ENCODE measurements around the gene TBC1D9. TPM values are rescaled to one million over a fixed set of nuclear protein-coding genes. Genes with fewer than 3 reads are reported as not detected.

Gene TBC1D9
- total and polyA plus RNA-seq, 9 donors = 13.2 to 28.8 (median 21.4) TPM

DNA sequence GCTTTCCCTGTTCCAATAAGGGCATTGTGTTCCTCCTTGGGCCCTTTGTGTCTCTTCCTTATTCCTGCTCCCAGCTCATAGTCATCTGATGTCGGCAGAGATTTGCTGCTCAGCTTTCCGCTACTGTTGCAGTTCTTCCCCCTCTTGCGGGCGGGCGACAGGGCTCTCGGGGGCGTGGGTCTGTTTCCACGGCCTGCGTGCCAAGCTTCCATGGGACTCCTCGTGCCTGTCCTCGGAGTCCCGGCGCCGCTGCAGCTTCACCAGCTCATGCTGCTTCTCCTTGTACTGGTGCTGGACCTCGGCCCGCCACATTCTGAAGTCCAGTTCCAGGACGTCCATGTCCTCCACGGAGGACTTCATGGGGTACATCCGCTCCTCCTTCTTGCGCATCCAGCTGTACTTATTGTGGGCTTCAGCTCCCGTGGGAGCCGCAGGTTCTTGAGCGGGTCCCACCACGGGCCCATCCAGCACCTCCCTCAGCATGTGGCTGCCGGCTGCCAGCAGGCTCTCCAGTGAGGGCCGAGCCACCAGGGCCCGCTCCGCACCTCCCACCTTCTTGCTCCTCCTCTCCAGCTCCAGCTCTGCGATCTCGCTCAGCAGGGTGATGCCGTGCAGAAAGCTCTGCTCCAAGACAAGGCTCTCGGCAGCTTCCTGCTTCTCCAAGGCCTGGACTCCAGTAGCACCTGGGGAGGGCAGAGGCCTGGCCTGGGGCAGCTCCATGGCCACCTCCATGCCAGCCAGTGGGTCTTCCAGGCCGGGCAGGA lies 113.3 kb downstream of the TBC1D9 start:
- 95 to 96% (median 95%) methylated on average over 33 of the region's 33 CpGs for WGBS, 3 donors
- TF ChIP-seq EP300 (IDR thresholded peaks at IDR 0.05) (no peak), POLR2A (IDR thresholded peaks at IDR 0.05) (no peak)
- TF ChIP-seq, protein P1, sequence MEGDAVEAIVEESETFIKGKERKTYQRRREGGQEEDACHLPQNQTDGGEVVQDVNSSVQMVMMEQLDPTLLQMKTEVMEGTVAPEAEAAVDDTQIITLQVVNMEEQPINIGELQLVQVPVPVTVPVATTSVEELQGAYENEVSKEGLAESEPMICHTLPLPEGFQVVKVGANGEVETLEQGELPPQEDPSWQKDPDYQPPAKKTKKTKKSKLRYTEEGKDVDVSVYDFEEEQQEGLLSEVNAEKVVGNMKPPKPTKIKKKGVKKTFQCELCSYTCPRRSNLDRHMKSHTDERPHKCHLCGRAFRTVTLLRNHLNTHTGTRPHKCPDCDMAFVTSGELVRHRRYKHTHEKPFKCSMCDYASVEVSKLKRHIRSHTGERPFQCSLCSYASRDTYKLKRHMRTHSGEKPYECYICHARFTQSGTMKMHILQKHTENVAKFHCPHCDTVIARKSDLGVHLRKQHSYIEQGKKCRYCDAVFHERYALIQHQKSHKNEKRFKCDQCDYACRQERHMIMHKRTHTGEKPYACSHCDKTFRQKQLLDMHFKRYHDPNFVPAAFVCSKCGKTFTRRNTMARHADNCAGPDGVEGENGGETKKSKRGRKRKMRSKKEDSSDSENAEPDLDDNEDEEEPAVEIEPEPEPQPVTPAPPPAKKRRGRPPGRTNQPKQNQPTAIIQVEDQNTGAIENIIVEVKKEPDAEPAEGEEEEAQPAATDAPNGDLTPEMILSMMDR (IDR thresholded peaks at IDR 0.05) = no peak
- Histone ChIP-seq H3K27me3 (no peaks in the 10 kb centered on the region), H3K36me3 (no peaks in the 10 kb centered on the region), H3K9me3 (no peaks in the 10 kb centered on the region), H3K27ac (peak overlapping the region in 1 of 2 donors; percentile 81), H3K4me1 (ENCODE audit: insufficient read depth) (peaks cover 11% of the 10 kb centered on the region), H3K4me3 (no peak overlapping the region)
- intact Hi-C loops (cut with DNase I) = loop anchor here in 2 of 4 donors (5.0 to 10.0 kb wide), 4 partner anchors 112 to 278 kb away; partner anchors contain the start of gene TBC1D9 (in 2 of the 2)
- peak; percentile 19 to 51 (median 40) for DNase-seq

DNA sequence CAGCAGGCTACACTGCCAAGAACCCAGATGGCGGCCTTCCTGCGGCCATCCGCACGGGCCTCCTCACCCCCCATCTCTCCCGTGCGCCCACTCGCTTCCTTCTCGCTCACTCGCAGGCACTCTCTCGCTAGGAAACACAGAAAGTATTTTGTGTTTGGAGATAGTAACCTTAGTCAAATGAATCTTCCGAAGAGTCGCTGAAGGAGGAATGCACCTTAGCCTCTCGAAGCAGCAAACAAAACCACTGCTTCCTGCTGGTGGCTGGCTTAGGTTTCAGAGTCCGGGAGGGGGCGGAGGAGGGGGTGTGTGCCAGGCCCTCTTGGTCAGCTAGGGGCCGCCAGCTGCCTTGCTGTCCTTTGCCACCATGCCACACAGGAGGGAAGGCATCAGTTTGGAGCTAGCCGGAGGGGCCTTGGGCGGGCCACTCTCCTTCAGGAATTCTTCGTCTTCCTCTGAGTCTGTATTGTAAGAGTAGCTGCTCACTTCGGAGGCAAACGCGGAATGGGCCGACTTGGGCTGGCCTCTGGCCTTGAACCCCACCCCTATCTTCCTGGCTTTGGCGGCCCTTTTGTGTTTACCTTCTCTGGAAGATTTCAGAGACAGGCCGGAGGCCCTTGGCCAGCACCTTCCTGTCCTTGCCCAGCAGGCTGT lies 114.3 kb downstream of the TBC1D9 start:
- peaks cover 11% of the 10 kb centered on the region for H3K4me1 ChIP-seq (ENCODE audit: insufficient read depth)
- TF ChIP-seq, protein P1 (IDR thresholded peaks at IDR 0.05) = peak in 2 of 3 donors; percentile 10 to 47
- TF ChIP-seq POLR2A (IDR thresholded peaks at IDR 0.05) (no peak), EP300 (IDR thresholded peaks at IDR 0.05) (no peak)
- H3K27me3 ChIP-seq = no peaks in the 10 kb centered on the region
- H3K4me3 ChIP-seq = peak overlapping the region; percentile 16
- no peaks in the 10 kb centered on the region for H3K36me3 ChIP-seq
- peak; percentile 69 to 78 (median 72) for DNase-seq
- 10 to 34% (median 12%) methylated on average over 25 of the region's 25 CpGs for WGBS, 3 donors
- no peaks in the 10 kb centered on the region for H3K9me3 ChIP-seq
- intact Hi-C loops (cut with DNase I) = loop anchor here in 2 of 4 donors (5.0 to 10.0 kb wide), 4 partner anchors 113 to 277 kb away; partner anchors contain the start of gene TBC1D9 (in 2 of the 2)
- peak overlapping the region; percentile 44 to 81 for H3K27ac ChIP-seq

GRCh38 chr4:140641105-140641555 lies 115.1 kb downstream of the TBC1D9 start:
- peak overlapping the region; percentile 16 for H3K4me3 ChIP-seq
- peaks cover 10% of the 10 kb centered on the region for H3K4me1 ChIP-seq (ENCODE audit: insufficient read depth)
- H3K9me3 ChIP-seq = no peaks in the 10 kb centered on the region
- TF ChIP-seq, protein P1 (IDR thresholded peaks at IDR 0.05) = no peak
- TF ChIP-seq EP300 (IDR thresholded peaks at IDR 0.05) (no peak), POLR2A (IDR thresholded peaks at IDR 0.05) (no peak)
- no peak for DNase-seq
- 37 to 52% (median 45%) methylated on average over 6 of the region's 6 CpGs for WGBS, 3 donors
- H3K27me3 ChIP-seq = no peaks in the 10 kb centered on the region
- intact Hi-C loops (cut with DNase I) = loop anchor here in 2 of 4 donors (5.0 to 10.0 kb wide), 4 partner anchors 114 to 276 kb away; partner anchors contain the start of gene TBC1D9 (in 2 of the 2)
- peak overlapping the region in 1 of 2 donors; percentile 81 for H3K27ac ChIP-seq
- H3K36me3 ChIP-seq = no peaks in the 10 kb centered on the region

DNA sequence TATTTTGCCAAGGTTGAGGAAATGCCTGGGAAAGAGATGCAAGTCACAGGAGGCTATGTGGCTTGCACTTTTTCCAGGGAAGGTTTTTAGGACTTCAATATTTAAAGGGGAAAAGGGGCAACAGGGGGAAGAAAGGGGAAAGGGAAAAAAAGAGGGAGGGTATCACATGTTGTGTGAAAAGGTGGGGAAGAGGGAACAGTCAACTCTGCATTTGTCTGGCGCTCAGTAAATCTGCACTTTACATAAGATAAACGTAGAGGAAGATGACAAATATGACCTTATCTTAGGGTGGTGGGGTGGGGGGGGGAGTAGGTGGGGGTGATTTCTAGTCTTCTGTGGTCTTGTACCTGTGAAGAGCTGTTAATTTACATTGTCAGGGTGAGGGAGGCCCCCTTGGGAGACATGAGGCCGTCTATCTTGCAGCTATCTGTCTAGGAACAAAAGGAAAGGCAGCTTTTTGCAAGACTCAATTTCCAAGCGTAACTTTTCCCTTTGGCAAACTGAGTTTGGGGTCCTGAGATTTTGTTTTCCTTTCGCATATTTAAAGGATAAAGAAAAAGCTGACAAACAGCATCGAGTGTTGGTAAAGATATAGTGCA lies 115.9 kb downstream of the TBC1D9 start:
- no peak for TF ChIP-seq POLR2A (IDR thresholded peaks at IDR 0.05)
- TF ChIP-seq EP300 (IDR thresholded peaks at IDR 0.05) = no peak
- TF ChIP-seq, protein P1 (IDR thresholded peaks at IDR 0.05) = no peak
- H3K9me3 ChIP-seq = no peaks in the 10 kb centered on the region
- peaks cover 9% of the 10 kb centered on the region for H3K4me1 ChIP-seq (ENCODE audit: insufficient read depth)
- no peak overlapping the region for H3K4me3 ChIP-seq
- no peak overlapping the region for H3K27ac ChIP-seq
- 64 to 94% (median 86%) methylated on average over 6 of the region's 6 CpGs for WGBS, 3 donors
- intact Hi-C loops (cut with DNase I) = loop anchor here in 2 of 4 donors (5.0 to 10.0 kb wide), 4 partner anchors 115 to 275 kb away; partner anchors contain the start of gene TBC1D9 (in 2 of the 2)
- no peaks in the 10 kb centered on the region for H3K36me3 ChIP-seq
- H3K27me3 ChIP-seq = no peaks in the 10 kb centered on the region
- no peak for DNase-seq
